ENCODE results near the gene OSBP2.

DNA sequence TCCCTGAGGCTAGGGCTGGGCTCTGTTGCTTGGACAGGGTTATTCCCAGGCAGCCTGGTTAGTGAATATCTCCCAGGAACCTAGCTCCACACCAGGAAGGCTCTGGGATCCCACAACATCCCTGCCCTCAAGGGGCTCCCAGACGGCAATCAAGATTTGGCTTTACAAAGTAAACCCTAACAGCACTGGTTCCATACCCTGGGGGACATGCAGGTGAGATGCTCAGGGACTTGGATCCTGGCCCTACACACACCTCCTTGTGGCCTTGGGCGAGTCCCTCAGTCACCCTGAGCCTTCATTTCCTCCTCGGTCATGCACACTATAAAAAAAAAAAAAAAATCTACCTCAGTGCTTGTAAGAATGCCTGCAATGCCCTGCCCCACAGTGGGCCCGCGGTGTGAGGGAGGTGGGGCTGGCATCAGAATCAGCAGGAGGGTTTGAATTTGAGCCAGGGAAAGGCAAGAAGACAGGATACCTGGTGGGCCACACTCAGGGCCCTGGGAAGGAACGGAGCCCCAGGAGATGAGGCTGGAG is 187.6 kb downstream of the OSBP2 start:
- TF ChIP-seq, protein P1, sequence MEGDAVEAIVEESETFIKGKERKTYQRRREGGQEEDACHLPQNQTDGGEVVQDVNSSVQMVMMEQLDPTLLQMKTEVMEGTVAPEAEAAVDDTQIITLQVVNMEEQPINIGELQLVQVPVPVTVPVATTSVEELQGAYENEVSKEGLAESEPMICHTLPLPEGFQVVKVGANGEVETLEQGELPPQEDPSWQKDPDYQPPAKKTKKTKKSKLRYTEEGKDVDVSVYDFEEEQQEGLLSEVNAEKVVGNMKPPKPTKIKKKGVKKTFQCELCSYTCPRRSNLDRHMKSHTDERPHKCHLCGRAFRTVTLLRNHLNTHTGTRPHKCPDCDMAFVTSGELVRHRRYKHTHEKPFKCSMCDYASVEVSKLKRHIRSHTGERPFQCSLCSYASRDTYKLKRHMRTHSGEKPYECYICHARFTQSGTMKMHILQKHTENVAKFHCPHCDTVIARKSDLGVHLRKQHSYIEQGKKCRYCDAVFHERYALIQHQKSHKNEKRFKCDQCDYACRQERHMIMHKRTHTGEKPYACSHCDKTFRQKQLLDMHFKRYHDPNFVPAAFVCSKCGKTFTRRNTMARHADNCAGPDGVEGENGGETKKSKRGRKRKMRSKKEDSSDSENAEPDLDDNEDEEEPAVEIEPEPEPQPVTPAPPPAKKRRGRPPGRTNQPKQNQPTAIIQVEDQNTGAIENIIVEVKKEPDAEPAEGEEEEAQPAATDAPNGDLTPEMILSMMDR (conservative IDR thresholded peaks at IDR 0.05), result peak; percentile 41
- TF ChIP-seq EZH2 (IDR thresholded peaks at IDR 0.05; ENCODE audit: low read depth), result no peak

Measured in PC-9 (cell line).